GM18519 (cell line): ENCODE results near the gene CACNA1C.

Experiments used
- ATAC-seq: cut with Tn5 transposase; IDR thresholded peaks from one replicate; pipeline ENCODE4 v1.9.1; 2021; ENCODE audit warnings: mild to moderate bottlenecking, moderate library complexity; ENCODE audit not compliant: unreplicated experiment, low FRiP score

Gene CACNA1C

DNA sequence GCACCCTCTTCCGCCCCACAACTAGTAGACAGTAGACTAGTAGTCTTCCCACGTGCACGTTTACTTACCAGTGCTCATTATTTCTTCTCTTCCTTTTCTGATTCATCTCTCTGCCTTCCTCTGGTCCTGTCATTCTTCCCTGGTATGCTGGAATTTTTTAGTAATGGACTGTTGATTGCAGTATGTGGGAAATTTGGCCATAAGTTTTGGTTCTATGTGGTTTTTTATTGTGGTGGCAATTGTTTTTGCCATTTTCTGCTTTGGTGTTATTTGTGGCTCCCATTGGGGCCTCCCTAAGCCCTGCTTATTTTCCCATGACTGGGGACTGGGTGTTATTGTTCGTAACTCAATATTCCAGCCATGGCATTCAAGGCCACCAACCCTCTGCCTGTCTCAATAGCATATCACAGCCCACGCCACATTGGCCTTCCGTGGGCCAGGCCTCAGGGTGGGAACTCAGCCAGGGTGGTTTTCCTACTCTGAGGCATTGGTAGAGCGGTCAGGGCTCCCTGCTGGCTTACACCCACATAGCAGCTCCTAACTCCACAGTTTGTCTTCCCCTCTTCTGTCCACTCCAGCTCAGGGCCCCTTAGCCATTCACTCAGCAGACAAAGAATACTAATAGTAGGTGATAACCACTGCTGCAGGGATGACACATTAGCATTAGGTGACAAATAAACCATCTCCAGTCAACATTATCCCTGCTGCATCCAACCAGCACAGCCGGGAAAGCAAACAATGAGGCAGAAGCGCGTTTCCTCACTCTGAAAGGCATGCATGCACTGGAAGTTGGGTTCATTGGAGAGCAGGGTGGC, 321.5 kb downstream of the CACNA1C start:
- ATAC-seq: no peak

DNA sequence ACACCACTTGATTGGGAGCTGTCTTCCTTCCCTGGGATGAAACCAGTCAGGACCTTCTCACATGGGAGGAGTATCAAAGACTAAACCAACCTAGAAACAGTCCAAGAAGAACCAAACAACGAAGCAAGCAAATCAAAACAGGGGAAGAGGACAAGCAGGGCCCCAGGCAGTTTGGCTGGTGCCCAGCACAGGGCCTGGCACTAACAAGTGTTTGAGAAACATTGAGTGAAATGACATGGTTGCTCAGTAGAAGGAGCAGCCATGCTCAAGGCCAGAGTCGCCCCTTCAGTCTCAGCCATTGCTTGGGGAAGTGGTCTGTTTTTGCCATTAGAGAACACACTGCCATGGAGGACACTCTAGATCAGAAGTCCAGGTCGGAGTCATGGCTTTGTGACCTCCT, 323.1 kb downstream of the CACNA1C start:
- no peak for ATAC-seq

DNA sequence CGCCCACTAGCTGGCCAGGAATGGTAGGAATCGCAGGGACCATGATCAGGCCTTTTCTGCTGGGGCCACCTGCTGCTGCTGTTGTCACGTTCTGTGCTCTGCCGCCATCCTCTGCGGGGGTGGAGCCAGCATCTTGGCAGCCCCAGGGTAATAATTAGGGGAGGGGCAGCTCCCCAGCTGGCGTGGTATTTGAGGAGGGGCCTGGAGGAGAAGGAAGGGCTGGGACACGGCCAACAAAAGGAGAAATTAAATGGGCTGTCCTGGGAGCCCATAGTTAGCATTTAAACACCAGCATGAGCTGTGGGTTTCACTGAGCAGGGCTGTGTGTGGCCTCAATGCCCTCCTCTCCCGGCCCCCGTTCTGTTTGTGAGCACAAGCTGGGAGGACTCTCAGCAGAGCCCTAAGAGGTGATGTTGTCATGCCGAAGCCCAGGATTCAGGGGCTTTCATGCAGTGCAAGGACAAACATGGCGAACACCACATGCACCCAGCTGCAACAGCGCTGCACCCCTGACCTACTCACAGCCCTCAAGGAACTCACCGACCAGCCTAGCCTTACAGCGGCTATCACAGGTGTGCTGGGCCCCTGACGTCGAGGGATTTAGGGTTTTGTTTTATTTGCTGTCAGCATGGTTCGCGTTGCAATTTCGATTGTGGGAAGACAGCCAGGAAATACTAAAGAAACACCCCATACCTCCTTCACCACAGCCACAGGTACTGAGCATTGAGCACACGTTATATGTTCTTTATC, 324.3 kb downstream of the CACNA1C start:
- ATAC-seq: no peak

DNA sequence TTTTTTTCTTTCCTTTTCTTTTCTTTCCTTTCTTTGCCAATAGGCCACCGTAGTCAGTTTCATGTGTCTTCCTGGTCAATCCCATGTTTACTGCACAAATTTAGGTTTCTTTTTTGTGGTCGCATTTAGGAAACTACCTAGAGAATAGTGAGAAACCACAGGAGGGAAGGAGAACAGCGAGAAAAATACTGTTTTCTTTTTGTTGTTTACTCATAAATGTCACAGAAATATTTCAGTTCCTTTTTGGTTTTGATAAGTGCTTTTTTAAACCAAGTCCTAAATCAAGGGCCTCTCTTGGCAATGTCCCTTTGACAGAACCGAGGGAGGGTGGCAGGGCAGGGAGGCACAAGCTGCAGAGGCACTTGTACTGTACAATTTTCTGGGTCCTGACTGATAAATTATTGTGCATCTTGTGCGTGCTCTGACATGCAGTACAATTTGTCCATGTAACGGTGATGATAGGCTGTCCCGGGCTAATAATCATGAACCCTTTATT, 326.1 kb downstream of the CACNA1C start:
- ATAC-seq: no peak

DNA sequence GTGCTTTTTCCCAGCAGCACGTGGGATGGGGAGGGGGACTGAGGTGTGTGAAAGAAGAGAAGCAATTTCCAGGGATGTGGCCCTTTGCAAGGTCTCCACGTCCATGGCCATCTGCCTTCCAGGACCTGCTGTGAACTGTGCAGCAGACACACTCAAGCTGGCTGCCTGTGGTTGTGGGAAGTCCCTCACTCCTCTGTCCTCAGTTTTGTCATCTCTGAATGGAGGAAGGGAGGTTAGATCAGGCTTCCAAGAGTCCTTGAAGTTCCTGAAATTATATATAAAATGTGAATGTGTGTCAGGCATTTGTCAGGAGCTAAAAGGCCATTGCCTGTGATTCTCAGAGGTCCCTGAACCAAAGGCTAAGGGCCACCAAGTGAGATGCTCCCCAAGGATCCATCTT, 328.2 kb downstream of the CACNA1C start:
- ATAC-seq: no peak

DNA sequence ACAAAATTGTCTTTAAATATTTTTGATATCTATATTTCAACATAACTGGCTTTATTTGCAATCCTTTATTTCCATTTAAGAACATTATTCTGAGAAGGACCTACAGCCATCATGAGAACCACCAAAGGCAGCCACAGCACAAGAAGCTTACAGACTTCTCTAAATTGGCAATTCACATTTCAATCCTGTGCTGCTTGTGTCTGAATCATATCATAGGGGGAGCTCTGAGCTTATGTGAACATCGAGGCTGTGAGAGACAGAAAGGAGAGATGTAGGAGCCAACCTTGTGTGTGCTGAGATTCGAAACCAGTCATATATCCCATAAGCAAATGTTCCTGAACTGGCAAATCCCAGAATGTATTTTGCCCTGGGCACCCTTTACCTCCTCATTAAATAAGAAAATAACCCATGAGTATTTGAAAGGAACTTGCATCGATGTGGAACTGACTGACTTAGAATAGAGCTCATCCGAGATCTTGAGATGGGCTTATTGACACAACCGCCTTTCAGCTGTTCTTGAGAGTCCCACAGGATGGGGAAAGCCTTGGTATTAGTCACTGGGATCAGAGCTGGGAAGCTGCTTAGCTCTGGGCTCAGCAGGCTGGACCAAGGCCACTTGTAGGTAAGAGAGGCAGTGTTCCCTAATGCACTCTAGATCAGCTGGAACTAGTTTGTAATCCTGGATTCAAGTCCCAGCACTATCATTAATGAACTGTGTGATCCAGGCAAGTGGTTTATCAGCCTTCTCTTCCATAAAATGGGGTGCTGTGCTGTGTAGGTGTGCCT, 329.8 kb downstream of the CACNA1C start:
- ATAC-seq: no peak

DNA sequence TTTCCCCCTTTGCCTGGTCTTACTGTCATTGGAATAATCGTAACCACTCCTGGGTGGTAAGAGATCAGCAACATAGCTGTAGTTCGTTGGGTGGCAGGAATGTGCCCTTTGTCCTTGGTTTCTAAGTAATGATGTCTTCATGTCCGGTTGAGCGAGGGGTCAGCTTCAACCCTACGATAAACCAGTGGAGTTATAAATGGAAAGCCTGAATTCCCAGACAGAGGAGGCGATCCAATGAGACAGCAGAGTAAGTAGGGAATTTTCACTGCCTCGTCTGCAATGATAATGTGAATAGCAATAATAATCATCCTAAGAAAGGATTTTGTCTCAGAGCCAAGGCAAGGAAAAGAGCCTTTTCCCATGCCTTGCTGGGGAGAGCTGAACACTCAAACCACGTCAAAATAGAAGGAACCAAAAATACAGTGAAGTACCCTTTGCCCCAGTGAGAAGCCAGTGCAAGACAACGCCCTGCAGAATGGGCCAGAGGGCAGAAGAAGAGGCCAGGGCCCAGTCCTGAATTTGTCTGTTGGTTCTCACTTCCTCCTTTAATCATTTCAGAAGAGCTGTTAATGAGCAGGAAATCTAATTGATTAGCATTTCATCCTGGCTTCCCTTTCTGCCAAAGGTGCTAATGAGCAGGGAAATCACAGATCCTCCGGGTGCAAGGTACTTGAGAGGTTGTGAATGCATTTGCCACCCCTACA, 330.7 kb downstream of the CACNA1C start:
- ATAC-seq: no peak

DNA sequence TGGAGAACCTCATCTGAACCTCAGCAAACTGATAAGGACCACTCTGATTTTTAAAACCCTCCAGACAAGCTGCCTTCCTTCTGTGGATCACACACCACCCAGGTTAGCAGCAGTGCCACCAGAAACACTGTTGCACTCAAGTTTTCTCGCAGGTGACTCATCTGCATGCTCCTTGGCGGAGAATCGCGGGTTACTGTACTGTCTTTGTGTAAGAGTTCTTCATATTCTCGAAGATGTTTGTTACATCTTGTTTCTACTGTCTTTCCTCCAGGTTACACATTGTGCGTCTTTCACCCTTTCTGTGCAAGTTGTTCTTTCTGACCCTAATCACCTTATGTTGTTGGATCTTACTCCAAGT, 331.2 kb downstream of the CACNA1C start:
- ATAC-seq: no peak

DNA sequence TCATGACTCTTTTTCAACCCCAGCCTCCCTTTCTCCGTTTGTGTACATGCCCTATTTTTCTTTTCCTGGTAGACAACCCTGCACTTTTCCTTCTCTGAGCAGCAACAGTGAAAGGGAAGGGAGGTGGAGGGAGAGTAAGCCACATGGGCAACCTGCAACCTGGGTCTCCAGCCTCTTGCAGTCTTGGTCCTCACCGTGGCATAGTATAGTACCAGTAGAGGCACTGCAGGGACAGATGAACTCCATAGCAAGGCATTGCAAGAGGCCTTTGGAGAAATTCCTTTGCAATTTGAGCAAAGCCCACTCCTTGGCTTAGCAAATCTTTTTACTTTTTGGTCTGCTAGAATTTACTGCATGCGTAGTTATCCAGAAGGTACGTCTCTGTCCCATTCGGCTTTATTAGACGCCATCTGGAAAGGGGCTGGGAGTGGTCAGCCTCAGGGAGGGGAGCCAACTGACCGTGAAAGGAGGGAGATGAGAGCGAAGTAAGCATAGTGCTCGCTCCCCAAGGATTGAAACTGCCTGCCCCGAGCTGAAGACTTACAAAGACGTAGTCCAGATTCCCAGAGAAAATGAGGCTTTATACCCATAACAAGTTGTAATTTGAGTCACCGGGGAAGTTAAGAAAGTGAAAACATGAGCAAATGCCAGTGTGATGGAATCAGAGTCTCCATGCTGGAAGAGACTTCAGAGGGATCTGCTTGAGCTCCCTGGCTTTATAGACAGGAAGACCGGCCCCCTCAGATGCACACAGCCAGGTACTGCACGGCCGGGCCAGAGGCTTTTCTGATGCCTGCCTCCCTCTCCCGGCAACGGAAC, 332.0 kb downstream of the CACNA1C start:
- no peak for ATAC-seq

DNA sequence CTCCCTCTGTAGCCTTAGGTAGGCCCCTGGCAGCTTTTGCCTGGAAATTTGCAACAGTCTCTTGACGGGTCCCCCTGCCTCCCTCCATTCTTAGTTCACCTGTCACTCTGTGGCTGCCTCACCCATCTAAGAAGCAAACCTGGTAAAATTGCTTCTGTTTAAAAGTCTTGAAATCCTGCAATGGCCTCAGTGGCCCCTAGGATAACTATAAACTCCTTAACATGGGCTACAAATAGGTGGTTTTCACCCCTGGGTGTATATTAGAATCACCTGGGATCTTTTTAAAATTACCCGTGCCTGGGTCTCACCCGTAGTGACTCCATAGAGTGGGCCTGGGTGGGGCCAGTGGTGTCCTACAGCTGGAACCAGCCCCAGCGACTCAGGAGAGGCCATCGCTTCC, 332.7 kb downstream of the CACNA1C start:
- no peak for ATAC-seq

DNA sequence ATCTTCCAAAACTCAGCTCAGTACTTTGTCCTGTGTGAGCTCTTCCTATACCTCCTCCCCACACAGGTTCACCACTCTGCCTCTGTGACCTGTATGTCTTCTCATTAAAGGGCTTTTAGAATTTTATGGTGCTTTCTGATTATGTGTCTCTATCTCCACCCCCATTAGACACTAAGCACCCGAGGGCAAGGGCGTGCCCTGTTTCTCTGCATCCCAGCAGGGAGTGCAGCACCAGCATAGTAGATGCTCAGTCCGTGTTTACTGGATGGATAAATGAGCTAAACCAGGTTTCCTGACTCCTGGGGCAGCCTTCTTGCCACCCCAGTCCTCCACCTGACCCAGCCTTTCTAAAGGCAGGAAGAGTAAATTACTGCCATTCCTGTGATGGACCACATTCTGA, 333.8 kb downstream of the CACNA1C start:
- ATAC-seq: no peak

DNA sequence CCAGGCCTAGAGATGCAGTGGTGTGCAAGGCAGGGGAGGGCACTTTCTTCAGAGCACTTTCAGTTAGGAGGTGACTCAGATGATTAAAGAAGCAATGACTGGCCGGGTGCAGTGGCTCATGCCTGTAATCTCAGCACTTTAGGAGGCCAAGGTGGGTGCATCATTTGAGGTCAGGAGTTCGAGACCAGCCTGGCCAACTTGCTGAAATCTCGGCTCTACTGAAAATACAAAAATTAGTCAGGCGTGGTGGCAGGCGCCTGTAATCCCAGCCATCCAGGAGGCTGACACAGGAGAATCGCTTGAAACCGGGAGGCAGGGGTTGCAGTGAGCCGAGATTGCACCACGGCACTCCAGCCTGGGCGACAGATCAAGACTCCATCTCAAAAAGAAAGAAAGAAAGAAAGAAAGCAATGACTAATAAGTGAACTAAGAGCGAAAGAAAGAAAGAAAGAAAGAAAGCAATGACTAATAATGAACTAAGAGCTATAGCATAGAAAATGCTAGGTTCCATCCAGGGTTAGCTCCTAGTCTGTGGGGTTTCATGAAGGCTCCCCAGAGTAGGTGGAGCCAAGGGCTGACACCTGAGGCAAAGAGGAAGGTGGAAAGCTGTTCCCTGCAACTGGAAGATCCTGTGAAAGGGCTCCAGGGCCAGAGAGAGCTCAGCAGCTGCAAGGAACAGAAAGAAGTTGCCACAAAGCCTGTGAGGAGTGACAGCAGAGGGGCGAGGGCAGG, 334.5 kb downstream of the CACNA1C start:
- ATAC-seq: no peak

DNA sequence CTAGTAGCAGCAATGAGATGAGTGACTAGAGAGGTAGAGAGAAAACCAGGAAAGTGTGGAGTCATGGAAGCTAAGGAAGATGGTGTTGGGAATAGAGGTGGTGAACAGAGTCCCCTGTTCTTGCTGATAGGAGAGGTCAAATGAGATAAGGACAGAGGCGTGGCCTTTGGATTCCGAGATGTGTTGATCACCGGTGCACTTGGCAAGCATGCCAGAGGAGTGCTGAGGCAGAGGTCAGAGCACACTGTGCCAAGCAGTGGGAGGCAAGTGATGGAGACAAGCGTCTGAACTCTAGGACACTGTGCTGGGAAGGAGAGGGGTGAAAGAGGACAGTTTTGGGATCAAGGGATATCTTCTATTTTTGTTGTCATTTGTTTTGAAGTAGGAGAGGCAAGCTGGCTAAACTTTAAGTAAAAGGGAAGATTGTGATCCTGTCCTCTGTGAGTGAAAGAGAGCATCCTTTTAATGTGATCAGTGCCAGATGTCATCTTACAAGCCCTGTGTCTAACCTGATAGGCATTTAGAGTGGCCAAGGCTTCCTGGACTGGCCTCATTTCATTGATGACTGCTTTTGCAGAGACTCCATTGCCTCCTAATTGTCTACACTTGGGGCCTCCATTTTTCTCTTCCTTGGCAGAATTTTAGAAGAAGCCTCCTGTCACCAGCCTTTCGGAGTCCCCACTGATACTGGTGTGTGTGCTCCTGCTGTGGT, 336.4 kb downstream of the CACNA1C start:
- ATAC-seq: no peak

DNA sequence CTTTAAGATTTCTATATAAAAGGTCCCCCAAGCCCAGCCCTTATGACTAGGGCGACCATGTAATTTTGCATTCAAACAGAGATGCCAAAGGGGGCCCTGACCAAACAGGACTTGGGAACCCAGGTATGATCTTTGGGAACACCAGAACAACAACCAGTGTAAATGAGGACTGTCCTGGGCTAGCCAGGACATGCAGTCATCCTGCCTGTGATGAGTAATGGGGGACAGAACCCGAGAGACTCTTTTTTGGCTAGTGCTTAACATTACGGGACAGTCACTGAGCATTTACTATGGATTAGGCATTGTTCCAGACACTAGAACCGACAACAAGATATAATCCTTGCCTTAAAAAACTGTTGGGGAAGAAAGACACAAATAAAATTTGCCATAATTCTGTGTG, 337.3 kb downstream of the CACNA1C start:
- no peak for ATAC-seq

DNA sequence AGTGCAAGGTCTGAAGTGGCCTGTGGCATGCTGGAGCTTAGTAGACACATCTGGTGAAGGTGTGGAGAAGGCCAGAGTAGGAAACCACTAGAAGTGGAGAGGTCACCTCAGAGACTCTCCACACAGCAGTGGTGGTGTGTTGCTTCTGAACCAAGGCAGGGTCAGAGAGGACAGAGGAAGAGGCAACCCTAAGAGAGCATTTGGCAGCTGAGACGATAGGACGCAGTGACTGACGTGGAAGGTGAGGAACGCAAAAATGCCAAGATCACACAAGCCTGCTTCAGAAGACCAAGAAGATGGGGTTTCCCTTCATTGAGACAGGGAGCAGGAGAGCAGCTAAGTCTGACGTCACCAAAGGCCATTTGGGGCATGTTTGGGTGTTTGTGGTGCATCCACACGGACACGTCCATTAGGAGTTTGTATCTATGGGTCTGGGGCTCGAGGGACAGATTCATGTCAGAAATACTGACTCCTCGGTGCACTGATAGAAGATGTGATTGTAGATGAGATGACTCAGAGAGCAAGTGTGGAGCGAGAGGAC, 338.1 kb downstream of the CACNA1C start:
- ATAC-seq: no peak

DNA sequence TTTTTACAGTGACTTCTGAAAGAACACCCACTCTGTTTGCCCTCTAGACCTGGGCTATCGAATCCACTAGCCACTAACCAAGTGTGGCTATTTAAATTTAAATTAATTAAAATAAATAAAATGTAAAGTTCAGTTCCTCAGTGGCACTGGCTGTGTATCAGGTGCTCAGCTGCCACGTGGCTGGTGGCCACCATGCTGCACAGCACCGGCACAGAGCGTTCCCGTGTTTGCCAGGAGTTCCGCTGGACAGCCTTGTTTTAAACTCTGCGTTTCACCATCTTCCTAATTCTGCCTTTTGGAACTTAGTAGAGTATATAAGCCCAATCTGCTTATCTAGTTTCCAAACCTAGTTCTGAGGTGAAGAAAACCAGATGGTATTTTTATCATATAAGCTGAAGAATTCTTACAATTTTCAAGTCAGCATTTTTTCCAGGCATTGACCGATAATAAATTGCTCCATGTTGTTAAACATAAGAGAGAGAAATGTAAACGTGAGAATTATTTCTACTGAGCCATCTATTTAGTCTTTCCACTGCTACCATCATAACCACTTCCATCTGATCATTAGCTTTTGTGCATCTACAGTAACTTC, 339.0 kb downstream of the CACNA1C start:
- ATAC-seq: no peak

DNA sequence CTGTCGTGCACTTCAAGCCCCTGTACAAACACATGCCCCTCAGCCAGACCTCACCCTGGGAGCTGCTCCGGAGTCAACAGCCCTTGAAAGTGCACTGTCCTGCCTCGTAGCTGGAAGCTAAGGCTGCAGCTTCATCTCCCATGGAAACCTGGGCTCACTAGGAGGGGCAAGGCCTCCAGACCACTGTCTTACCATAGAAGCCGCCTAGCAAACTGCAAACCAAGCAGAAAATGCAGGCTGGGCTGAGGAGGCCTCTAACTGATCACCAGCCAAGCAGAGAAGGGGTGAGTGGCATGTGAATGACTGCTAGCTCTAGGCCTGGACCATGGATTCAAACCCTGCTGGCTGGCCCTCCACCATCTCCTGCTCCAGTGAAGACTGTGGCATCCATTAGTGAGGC, 340.2 kb downstream of the CACNA1C start:
- no peak for ATAC-seq

DNA sequence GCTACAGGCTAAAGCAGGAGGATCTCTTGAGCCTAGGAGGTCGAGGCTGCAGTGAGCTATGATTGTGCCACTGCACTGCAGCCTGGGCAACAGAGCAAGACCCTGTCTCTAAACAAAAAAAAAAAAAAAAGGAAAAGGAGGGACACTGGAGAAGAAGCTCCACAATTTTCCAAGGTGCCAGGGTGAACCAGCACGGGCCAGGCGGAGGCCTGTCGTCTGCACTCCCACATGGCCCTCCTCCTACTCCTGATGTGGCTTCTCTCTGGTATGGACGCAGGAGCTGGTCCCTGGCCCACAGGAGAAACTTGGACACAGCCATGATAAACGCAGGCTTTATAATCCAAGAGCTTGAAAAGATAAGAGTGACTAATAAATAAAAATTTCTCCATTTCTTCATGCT, 341.2 kb downstream of the CACNA1C start:
- no peak for ATAC-seq
